GM06990 (cell line): ENCODE results near the gene NHS.

ENCODE experiments used
- DNase-seq: peaks from one replicate; pipeline ENCODE4 v3.0.0-alpha.2; 2011; ENCODE audit not compliant: insufficient read length; ENCODE audit errors: extremely low read depth
- H3K27me3 ChIP-seq: replicated peaks from 2 replicates; pipeline ENCODE4 v1.6.0; 2011; ENCODE audit warnings: low read length; ENCODE audit not compliant: control insufficient read depth, insufficient read depth
- H3K36me3 ChIP-seq: 2 replicates; pipeline ENCODE4 v1.5.1; 2011; ENCODE audit warnings: low read length; ENCODE audit not compliant: control insufficient read depth, insufficient read depth
- H3K4me3 ChIP-seq: replicated peaks from 2 replicates; pipeline ENCODE4 v1.5.1; 2011; ENCODE audit warnings: low read depth, mild to moderate bottlenecking, control low read depth, low read length
- TF ChIP-seq, protein P1 (sequence below): IDR thresholded peaks from 2 replicates; pipeline ENCODE4 v1.5.1; 2011; ENCODE audit warnings: low read length, control low read depth, mild to moderate bottlenecking, inconsistent platforms; ENCODE audit not compliant: insufficient read depth, poor library complexity, severe bottlenecking

NHS gene

DNA sequence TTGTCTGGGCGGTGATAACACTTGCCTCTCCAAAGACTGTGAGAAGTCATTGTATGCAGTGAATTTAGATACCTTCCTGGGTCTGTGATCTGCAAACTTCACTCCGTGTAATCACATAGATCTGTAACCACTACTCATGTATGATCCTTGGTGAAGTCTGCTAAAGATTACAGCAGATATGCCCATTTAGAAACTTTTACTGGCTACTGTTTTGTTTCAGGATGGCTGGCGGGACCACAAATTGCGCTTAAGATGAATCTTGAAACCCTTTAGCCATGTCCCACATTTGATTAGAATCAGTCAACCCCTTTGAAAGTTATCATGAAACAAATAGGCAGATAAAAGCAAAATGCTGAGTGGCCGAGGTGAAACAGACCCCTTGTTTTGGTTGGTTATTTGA is 235.8 kb downstream of the NHS start:
- no peak for DNase-seq
- Histone ChIP-seq H3K36me3 (no peaks in the 10 kb centered on the region), H3K4me3 (no peak overlapping the region), H3K27me3 (no peaks in the 10 kb centered on the region)
- TF ChIP-seq, protein P1, sequence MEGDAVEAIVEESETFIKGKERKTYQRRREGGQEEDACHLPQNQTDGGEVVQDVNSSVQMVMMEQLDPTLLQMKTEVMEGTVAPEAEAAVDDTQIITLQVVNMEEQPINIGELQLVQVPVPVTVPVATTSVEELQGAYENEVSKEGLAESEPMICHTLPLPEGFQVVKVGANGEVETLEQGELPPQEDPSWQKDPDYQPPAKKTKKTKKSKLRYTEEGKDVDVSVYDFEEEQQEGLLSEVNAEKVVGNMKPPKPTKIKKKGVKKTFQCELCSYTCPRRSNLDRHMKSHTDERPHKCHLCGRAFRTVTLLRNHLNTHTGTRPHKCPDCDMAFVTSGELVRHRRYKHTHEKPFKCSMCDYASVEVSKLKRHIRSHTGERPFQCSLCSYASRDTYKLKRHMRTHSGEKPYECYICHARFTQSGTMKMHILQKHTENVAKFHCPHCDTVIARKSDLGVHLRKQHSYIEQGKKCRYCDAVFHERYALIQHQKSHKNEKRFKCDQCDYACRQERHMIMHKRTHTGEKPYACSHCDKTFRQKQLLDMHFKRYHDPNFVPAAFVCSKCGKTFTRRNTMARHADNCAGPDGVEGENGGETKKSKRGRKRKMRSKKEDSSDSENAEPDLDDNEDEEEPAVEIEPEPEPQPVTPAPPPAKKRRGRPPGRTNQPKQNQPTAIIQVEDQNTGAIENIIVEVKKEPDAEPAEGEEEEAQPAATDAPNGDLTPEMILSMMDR = no peak

DNA sequence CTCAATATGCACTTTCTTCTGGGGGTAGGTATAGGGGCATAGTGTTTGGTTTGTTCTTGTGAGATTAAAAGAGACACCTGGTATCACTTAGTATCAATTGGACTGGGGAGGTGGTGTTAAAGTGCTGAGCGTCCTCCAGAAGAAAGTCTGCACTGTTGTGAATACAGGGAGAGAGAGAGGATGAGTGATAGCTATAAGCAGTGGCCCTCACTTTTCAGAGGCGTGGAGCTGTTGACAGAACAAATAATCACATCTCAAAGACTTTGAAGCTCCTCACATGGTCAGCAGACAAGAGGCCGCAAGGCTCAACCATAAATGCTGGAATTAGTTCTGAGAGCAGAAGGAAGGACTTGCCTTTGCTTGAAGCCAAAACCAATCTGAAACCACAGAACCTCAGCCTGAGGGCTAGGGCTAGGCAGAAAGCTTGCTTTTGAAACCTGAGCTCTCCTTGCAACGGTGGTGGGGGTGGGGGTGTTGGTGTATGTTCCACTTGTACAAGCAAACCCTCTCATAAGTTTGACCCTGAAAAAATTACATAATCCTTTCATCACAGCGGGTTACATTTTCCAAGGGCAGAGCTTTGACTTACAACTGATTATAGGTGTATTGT is 239.1 kb downstream of the NHS start:
- no peak for DNase-seq
- Histone ChIP-seq H3K27me3 (no peaks in the 10 kb centered on the region), H3K4me3 (no peak overlapping the region), H3K36me3 (no peaks in the 10 kb centered on the region)
- TF ChIP-seq, protein P1 = no peak

DNA sequence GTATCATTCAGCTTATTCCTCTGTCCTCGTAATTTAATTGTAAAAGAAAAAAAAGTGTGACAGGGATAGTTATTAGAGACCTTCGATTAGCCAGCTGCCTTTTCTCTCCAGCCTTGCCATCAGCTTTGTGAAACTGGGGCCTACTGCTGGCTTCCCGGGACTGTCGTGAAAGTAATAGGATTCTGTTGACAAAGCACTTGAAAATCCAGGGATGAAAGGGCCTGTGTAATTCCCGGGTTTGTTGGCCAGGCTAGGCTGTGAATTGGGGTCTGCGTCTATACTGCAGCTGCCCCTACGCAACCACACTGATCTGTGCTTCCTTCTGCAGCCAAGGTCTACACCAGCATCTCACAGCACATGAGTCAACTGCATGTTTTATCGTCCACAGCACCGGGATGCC is 241.9 kb downstream of the NHS start:
- H3K27me3 ChIP-seq = no peaks in the 10 kb centered on the region
- no peaks in the 10 kb centered on the region for H3K36me3 ChIP-seq
- no peak overlapping the region for H3K4me3 ChIP-seq
- TF ChIP-seq, protein P1 = no peak
- DNase-seq = no peak

DNA sequence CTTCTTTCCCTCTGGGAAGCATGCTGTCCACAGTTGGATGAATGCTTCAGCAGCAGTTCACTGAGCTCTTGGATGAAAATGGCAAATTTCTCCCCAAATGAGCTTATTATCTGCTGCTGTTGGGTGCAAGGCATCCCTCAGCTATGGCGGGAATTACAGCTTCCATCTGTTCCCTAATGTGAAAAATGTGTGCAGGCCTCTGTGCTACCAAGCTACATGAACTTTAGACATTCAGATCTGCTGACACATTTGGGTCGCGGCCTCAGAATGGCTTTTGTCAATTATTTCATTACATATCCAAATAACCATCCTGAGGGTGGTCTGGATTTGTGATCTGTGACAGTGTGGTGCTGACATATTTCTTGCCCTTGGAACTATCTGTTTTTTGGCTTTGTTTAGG is 242.8 kb downstream of the NHS start:
- DNase-seq = no peak
- no peaks in the 10 kb centered on the region for H3K27me3 ChIP-seq
- H3K4me3 ChIP-seq = no peak overlapping the region
- TF ChIP-seq, protein P1 = no peak
- no peaks in the 10 kb centered on the region for H3K36me3 ChIP-seq

DNA sequence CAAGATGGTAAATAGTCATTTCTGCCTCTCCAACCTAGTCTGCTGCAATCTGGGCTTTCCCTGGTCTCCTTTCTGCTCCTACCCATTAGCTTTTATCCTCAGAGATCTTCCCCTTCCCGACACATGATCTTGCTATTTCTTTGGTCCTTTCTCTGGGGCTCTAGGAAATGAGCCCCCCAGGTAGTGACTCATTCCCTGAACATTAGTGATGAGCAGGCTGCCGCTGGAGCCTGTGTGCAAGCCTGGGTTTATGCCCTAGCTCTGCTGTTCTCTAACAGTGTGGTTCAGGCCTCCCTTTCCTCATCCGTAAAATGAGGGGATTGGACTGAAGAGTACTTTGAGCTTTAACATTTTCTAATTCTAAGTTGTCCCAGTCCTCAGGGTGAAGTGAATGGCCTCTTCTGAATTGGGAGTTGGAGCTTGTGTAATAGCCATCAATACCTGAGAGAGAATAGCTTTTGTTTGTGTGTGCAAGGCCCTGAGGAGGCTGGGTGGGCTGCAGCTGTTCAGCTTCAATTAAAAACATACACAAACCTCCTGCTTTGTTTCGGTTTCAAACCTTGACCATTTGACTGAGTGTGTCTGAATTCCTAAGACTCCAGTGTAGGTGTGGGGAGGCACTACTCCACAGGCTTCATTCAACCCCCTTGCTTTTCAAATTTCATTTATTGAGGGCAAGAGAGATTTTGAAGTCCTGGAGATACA is 246.7 kb downstream of the NHS start:
- no peaks in the 10 kb centered on the region for H3K27me3 ChIP-seq
- no peak overlapping the region for H3K4me3 ChIP-seq
- no peaks in the 10 kb centered on the region for H3K36me3 ChIP-seq
- DNase-seq = no peak
- TF ChIP-seq, protein P1 = no peak
